GM10266 (cell line): ENCODE measurements around the gene LENG9.

Source experiments
- DNase-seq: peaks from one replicate; pipeline ENCODE4 v3.0.0; 2012; ENCODE audit errors: extremely low spot score
- CTCF ChIP-seq: IDR thresholded peaks from 2 replicates; pipeline ENCODE4 v1.5.1; 2012; ENCODE audit warnings: mild to moderate bottlenecking, low read depth; ENCODE audit not compliant: control insufficient read depth, insufficient read depth; ENCODE audit errors: missing control alignments

The LENG9 gene

GRCh38 chr19:54460230-54461005 lies 3.2 kb downstream of the LENG9 start:
- no peak for TF ChIP-seq CTCF
- no peak for DNase-seq

- no peak for DNase-seq
- no peak for TF ChIP-seq CTCF
Measured at GRCh38 chr19:54459282-54460229, 4.0 kb downstream of the LENG9 start.

GRCh38 chr19:54458648-54459281 lies 4.8 kb downstream of the LENG9 start:
- no peak for TF ChIP-seq CTCF
- no peak for DNase-seq

- TF ChIP-seq CTCF = no peak
- DNase-seq = no peak
Measured at GRCh38 chr19:54457773-54458647, 5.6 kb downstream of the LENG9 start.

- DNase-seq = no peak
- no peak for TF ChIP-seq CTCF
Measured at GRCh38 chr19:54456423-54457373, 6.9 kb downstream of the LENG9 start.
